ENCODE measurements around the gene KIT. TPM values are rescaled to one million over a fixed set of nuclear protein-coding genes. Genes with fewer than 3 reads are reported as not detected.

Gene KIT
- polyA plus RNA-seq, 3 donors = 0.34 to 2.0 (median 0.64) TPM

- no peak overlapping the region for H3K27ac ChIP-seq (ENCODE audit: low read depth, low read length)
- WGBS, 3 donors = 81 to 95% (median 93%) methylated on average over 2 of the region's 2 CpGs
Measured at GRCh38 chr4:54726907-54727306, 69.2 kb downstream of the KIT start.

GRCh38 chr4:54727346-54727745 is 69.6 kb downstream of the KIT start:
- no peak overlapping the region for H3K27ac ChIP-seq (ENCODE audit: low read depth, low read length)
- WGBS, 3 donors = 69 to 92% (median 72%) methylated on average over 2 of the region's 2 CpGs

- 71 to 87% (median 85%) methylated on average over 3 of the region's 3 CpGs for WGBS, 3 donors
- no peak overlapping the region for H3K27ac ChIP-seq (ENCODE audit: low read depth, low read length)
Measured at GRCh38 chr4:54728368-54728767, 70.6 kb downstream of the KIT start.

GRCh38 chr4:54729256-54729655 is 71.5 kb downstream of the KIT start:
- 55 to 79% (median 76%) methylated on average over 1 of the region's 1 CpG for WGBS, 3 donors
- no peak overlapping the region for H3K27ac ChIP-seq (ENCODE audit: low read depth, low read length)

- H3K27ac ChIP-seq (ENCODE audit: low read depth, low read length) = no peak overlapping the region
- 69 to 90% (median 89%) methylated on average over 3 of the region's 3 CpGs for WGBS, 3 donors
Measured at GRCh38 chr4:54730581-54730980, 72.8 kb downstream of the KIT start.

GRCh38 chr4:54731552-54731951 is 73.8 kb downstream of the KIT start:
- 65 to 93% (median 91%) methylated on average over 3 of the region's 3 CpGs for WGBS, 3 donors
- H3K27ac ChIP-seq (ENCODE audit: low read depth, low read length) = no peak overlapping the region

GRCh38 chr4:54731976-54732375 is 74.2 kb downstream of the KIT start:
- 70 to 83% (median 75%) methylated on average over 1 of the region's 1 CpG for WGBS, 3 donors
- H3K27ac ChIP-seq (ENCODE audit: low read depth, low read length) = no peak overlapping the region

- 69 to 91% (median 86%) methylated on average over 1 of the region's 1 CpG for WGBS, 3 donors
- no peak overlapping the region for H3K27ac ChIP-seq (ENCODE audit: low read depth, low read length)
Measured at GRCh38 chr4:54737421-54737820, 79.7 kb downstream of the KIT start.

GRCh38 chr4:54741202-54741601 is 83.4 kb downstream of the KIT start:
- 40 to 94% (median 91%) methylated on average over 3 of the region's 3 CpGs for WGBS, 3 donors
- no peak overlapping the region for H3K27ac ChIP-seq (ENCODE audit: low read depth, low read length)

GRCh38 chr4:54742636-54743399 is 85.1 kb downstream of the KIT start:
- WGBS, 3 donors = 75 to 89% (median 75%) methylated on average over 9 of the region's 9 CpGs
- no peak overlapping the region for H3K27ac ChIP-seq (ENCODE audit: low read depth, low read length)

- WGBS, 3 donors = 68 to 96% (median 73%) methylated on average over 3 of the region's 3 CpGs
- H3K27ac ChIP-seq (ENCODE audit: low read depth, low read length) = no peak overlapping the region
Measured at GRCh38 chr4:54743562-54743961, 85.8 kb downstream of the KIT start.

- H3K27ac ChIP-seq (ENCODE audit: low read depth, low read length) = no peak overlapping the region
Measured at GRCh38 chr4:54744487-54744886, 86.7 kb downstream of the KIT start.

GRCh38 chr4:54745031-54745770 is 87.4 kb downstream of the KIT start:
- H3K27ac ChIP-seq (ENCODE audit: low read depth, low read length) = no peak overlapping the region
- 85 to 96% (median 94%) methylated on average over 2 of the region's 2 CpGs for WGBS, 3 donors

GRCh38 chr4:54746218-54746617 is 88.5 kb downstream of the KIT start:
- 76 to 88% (median 77%) methylated on average over 2 of the region's 2 CpGs for WGBS, 3 donors
- no peak overlapping the region for H3K27ac ChIP-seq (ENCODE audit: low read depth, low read length)

GRCh38 chr4:54750341-54750740 is 92.6 kb downstream of the KIT start:
- H3K27ac ChIP-seq (ENCODE audit: low read depth, low read length) = no peak overlapping the region

GRCh38 chr4:54754394-54754793 is 96.6 kb downstream of the KIT start:
- WGBS, 3 donors = 58 to 67% (median 61%) methylated on average over 2 of the region's 2 CpGs
- no peak overlapping the region for H3K27ac ChIP-seq (ENCODE audit: low read depth, low read length)

- no peak overlapping the region for H3K27ac ChIP-seq (ENCODE audit: low read depth, low read length)
- 79 to 95% (median 94%) methylated on average over 3 of the region's 3 CpGs for whole genome bisulfite sequencing, 3 donors
Measured at GRCh38 chr4:54764476-54764875, 106.7 kb downstream of the KIT start.

GRCh38 chr4:54767376-54767775 is 109.6 kb downstream of the KIT start:
- no peak overlapping the region for H3K27ac ChIP-seq (ENCODE audit: low read depth, low read length)

- 87 to 96% (median 92%) methylated on average over 4 of the region's 4 CpGs for WGBS, 3 donors
- no peak overlapping the region for H3K27ac ChIP-seq (ENCODE audit: low read depth, low read length)
Measured at GRCh38 chr4:54773022-54773421, 115.3 kb downstream of the KIT start.

GRCh38 chr4:54779036-54779435 is 121.3 kb downstream of the KIT start:
- no peak overlapping the region for H3K27ac ChIP-seq (ENCODE audit: low read depth, low read length)
- 57 to 67% (median 59%) methylated on average over 2 of the region's 2 CpGs for WGBS, 3 donors
